Jurkat, Clone E6-1 (cell line): ENCODE results near the gene RSBN1.
"Not testable (repeated sequence)": the region's sequence is repeated elsewhere in the genome, so short reads cannot be mapped to it uniquely, and the experiment has no call there.

Source experiments
- DNase-seq: peaks from one replicate; pipeline ENCODE4 v3.0.0-alpha.2; 2011; ENCODE audit warnings: low read depth, low spot score
- H3K4me3 ChIP-seq: 2 replicates; pipeline ENCODE4 v1.5.1; 2011; ENCODE audit warnings: mild to moderate bottlenecking, low read length, control low read depth, moderate library complexity

The RSBN1 gene

GRCh38 chr1:113756461-113756860 is 55.8 kb downstream of the RSBN1 start:
- DNase-seq, result no peak
- no peak overlapping the region for H3K4me3 ChIP-seq

- H3K4me3 ChIP-seq, DNase-seq: not testable (repeated sequence)
Measured at GRCh38 chr1:113753333-113753732, 58.9 kb downstream of the RSBN1 start.

GRCh38 chr1:113751516-113751915 is 60.8 kb downstream of the RSBN1 start:
- no peak overlapping the region for H3K4me3 ChIP-seq
- no peak for DNase-seq

GRCh38 chr1:113751114-113751513 is 61.2 kb downstream of the RSBN1 start:
- no peak overlapping the region for H3K4me3 ChIP-seq
- no peak for DNase-seq

- no peak overlapping the region for H3K4me3 ChIP-seq
- no peak for DNase-seq
Measured at GRCh38 chr1:113749402-113749801, 62.9 kb downstream of the RSBN1 start.

GRCh38 chr1:113747376-113747775 is 64.9 kb downstream of the RSBN1 start:
- DNase-seq, result no peak
- H3K4me3 ChIP-seq, result no peak overlapping the region

GRCh38 chr1:113745425-113745824 is 66.9 kb downstream of the RSBN1 start:
- no peak for DNase-seq
- no peak overlapping the region for H3K4me3 ChIP-seq

GRCh38 chr1:113744114-113744513 is 68.2 kb downstream of the RSBN1 start:
- no peak overlapping the region for H3K4me3 ChIP-seq
- DNase-seq, result no peak

- no peak overlapping the region for H3K4me3 ChIP-seq
- no peak for DNase-seq
Measured at GRCh38 chr1:113742515-113742914, 69.8 kb downstream of the RSBN1 start.

- DNase-seq, result no peak
- H3K4me3 ChIP-seq, result no peak overlapping the region
Measured at GRCh38 chr1:113734357-113735055, 77.8 kb downstream of the RSBN1 start.

- no peak for DNase-seq
- H3K4me3 ChIP-seq, result no peak overlapping the region
Measured at GRCh38 chr1:113732802-113733201, 79.5 kb downstream of the RSBN1 start.

GRCh38 chr1:113721010-113721409 is 91.3 kb downstream of the RSBN1 start:
- no peak for DNase-seq
- H3K4me3 ChIP-seq, result no peak overlapping the region

- DNase-seq, H3K4me3 ChIP-seq: not testable (repeated sequence)
Measured at GRCh38 chr1:113718621-113719020, 93.7 kb downstream of the RSBN1 start.

GRCh38 chr1:113717506-113717905 is 94.8 kb downstream of the RSBN1 start:
- H3K4me3 ChIP-seq, DNase-seq: not testable (repeated sequence)

- DNase-seq, result no peak
- no peak overlapping the region for H3K4me3 ChIP-seq
Measured at GRCh38 chr1:113714606-113715269, 97.5 kb downstream of the RSBN1 start.
